ENCODE results near the gene MXI1.

The MXI1 gene

DNA sequence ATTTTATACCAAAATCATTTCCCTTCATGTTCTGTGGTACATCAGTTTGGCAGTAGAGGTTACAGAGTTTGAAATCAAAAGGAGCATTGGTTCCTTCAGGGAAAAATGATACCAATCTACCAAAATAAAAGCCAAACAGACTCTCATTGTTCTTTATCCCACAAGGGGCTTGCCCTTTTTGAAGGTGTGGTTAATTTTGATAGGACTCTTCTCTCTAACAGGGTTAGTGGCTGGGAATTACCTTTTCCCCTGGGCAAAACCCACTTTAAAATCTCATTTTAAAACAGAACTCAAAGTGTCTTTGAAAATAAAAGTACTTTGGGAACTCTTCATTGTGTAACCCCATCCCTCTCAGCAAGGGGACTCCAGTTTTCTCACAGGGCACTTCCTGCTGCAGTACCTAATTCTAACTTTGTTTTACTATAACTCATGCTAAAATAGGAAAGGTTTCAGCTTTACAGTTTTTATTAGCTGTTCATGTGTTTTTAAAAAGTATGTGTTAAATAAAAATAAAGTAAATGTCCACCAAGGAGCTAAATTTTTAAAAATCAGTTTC lies 66.7 kb downstream of the MXI1 start:
- DNase-seq (ENCODE audit: low spot score), result no peak

DNA sequence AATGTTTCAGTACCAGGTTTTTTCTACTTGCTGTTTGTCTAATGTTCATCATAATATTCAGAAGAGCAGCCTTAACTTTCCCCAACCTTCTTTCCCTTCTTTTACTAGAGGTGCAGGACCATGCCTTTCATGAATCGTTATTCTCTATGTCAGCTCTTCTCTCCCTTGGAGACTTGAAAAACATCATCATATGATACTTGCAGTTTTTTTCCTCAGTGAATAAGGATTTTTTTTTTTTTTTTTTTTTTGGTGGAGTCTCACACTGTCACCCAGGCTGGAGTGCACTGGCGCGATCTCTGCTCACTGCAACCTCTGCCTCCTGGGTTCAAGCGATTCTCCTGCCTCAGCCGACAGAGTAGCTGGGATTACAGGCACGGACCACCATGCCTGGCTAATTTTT lies 67.2 kb downstream of the MXI1 start:
- DNase-seq (ENCODE audit: low spot score), result no peak

GRCh38 chr10:110275128-110275729 lies 67.8 kb downstream of the MXI1 start:
- DNase-seq (ENCODE audit: low spot score), result peak; percentile 5

GRCh38 chr10:110276603-110277002 lies 69.2 kb downstream of the MXI1 start:
- no peak for DNase-seq (ENCODE audit: low spot score)

DNA sequence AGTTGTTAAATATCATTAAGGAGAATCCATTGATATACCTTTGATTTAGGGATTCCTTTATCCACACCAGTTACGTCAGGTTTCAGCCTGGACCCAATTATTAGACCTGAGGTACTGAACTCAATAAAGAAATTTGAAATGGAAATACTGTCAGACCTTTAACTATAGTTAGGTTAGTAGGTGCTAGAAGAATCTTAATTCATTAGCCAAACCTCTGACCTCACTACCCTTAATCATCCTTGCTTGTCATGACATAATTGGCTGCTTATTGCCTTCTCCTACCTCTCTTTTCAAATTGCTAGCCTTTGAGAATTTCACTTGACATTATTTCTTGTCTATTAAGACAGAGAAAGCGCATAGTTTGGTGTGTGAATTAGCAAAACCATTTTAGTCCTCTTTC lies 70.2 kb downstream of the MXI1 start:
- DNase-seq (ENCODE audit: low spot score), result no peak

- DNase-seq (ENCODE audit: low spot score), result no peak
These were observed 71.4 kb downstream of the MXI1 start for GRCh38 chr10:110278562-110279406.

DNA sequence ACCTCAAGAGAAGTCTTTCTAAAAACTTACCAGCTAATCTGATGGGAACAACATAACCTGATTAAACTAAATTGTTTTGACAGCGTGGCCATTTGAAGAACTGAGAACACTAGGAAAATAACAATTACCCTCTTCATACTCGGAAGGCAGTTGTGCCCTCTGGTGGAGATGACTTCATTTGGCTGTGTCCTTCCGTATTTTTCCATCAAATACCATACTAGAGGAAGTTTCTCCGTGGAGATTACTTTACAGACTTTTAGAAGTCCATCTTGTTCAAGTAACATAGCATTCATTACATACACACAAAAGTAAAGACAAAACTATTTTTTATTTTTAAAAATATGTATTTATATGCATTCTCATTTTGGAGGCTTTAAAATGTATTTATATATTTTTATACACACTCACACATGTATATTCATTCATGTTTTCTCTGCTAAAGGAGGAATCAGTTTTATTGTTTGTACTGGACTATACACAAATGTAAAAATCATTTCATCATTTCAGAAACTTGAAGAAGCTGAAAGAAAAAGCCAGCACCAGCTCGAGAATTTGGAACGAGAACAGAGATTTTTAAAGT lies 72.1 kb downstream of the MXI1 start:
- DNase-seq (ENCODE audit: low spot score), result peak; percentile 69

DNA sequence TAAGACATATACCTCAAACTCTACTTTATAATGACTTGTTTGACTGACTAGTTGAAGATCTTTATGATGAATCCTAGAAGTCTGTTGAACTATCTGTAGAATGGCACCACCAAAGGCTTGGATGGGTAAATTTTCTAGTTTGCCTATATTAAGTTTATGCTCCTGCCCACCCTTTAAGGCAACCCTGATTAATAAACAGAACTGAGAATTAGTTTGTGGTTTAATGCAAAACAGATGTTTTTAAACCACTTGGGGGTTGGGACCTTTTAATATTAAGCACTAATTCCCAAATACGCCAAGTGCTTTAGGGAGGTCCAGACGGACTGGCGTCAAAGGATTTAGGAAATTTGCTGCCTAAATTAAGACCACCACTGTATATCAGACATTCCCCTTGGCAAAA lies 76.9 kb downstream of the MXI1 start:
- DNase-seq (ENCODE audit: low spot score), result no peak

GRCh38 chr10:110285501-110285900 lies 78.1 kb downstream of the MXI1 start:
- no peak for DNase-seq (ENCODE audit: low spot score)

DNA sequence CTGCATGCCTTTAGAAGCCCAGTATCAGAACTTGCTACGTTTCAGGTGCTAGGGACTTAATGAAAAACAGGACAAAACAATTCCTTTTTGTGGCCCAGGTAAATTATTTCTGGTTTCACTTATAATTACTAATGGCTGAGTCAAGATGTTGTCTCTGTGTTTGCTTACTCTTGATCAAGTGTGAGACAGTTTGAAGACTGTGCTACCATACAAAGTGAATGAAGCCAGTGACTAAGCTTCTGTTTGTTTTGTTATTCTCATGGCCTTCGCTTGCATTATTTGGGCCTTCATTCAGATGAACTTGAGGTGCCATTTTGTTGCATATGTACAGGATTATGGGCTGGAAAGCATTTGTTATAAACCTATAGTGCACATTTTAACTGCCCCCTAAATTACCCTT lies 79.4 kb downstream of the MXI1 start:
- no peak for DNase-seq (ENCODE audit: low spot score)

GRCh38 chr10:110296966-110297365 lies 89.6 kb downstream of the MXI1 start:
- no peak for DNase-seq (ENCODE audit: low spot score)

GRCh38 chr10:110300486-110300986 lies 93.1 kb downstream of the MXI1 start:
- DNase-seq (ENCODE audit: low spot score), result no peak

DNA sequence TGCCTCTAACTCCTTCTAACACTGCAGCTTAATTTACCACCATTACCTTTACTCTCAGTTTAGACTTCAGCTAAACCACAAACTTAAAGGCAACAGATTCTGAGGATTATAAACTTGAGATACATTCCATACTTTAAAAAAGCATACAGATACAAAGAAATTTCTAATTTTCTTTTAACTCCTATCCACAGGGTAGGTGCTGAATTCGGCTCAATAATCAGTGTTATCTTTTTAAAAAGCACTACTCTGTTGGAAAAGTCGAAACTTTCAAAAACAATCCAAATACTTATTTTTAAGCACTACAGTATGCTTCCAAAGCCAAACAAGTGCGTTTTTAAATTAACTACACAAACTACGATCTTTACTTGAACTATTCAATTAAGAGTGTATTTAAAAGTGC lies 96.3 kb downstream of the MXI1 start:
- no peak for DNase-seq (ENCODE audit: low spot score)

DNA sequence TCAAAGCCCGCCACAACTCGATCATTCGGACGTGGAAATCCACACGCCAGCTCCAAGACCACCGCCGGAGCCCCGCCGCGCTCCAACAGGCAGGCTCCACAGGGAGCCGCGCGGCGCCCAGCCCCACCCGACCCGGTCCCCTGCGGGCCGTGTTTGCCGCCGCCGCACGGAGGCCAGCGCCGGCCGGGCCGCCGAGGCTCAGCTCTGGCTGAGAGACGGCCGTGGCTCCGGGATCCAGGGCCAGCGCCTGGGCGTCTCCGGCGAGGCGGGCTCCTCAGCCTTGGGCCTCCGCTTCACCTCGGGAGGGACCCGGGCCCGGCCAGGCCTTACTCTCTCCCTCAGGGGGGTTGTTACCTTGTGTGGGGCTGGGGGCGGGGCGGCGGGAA lies 97.0 kb downstream of the MXI1 start:
- peak; percentile 12 for DNase-seq (ENCODE audit: low spot score)

DNA sequence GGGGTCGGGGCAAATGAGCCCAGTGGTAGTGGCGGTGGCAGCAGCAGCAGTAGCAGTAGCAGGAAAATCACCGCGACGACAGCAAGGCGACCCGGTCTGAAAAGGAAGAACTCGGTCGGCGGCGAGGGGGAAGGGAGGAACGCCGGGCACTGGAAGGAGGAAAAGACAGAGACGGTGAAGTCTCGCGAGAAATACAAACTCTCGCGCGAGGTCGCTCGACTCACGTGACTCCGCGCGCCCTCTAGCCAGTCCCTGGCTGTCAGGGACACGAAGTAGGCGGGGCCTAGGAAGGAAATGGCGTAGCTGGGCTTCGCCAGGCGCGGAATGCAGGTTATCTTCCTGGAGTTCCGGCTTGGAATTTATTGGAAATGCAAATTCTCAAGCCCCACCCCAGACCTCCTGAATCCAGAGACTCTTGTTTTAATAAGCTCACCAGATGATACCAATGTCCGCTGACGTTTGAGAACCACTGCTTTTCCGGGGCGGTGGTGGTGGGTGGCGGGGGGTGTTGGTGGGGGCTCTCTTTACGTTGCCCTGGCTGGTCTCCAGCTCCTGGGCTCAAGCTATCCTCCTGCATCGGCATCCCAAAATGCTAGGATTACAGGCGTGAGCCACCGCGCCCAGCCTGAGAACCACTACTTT lies 97.5 kb downstream of the MXI1 start, which contains the start of gene SMNDC1:
Gene SMNDC1 (minus strand): TSS at position 141 of the 642 bp plus-strand sequence. CDS start 1,333 bp downstream, outside the sequence.
- DNase-seq (ENCODE audit: low spot score), result peak; percentile 98

GRCh38 chr10:110305767-110306451 lies 98.5 kb downstream of the MXI1 start:
- DNase-seq (ENCODE audit: low spot score), result peak; percentile 60

DNA sequence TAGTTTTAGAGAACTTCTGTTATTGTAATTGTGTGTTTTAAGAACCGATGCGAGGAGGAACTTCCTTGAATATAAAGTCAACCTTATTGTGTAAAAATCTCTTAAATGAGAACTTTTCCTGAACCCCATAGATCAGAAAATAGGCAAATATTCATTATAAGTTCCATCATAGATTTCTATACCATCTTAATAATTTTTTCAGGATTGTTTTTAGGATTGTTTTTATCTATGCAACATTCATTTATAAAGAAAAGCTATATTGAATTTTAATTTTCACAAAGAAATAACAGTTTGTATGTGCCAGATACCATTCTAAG lies 99.0 kb downstream of the MXI1 start:
- DNase-seq (ENCODE audit: low spot score), result no peak

GRCh38 chr10:110307805-110308204 lies 100.4 kb downstream of the MXI1 start:
- no peak for DNase-seq (ENCODE audit: low spot score)

DNA sequence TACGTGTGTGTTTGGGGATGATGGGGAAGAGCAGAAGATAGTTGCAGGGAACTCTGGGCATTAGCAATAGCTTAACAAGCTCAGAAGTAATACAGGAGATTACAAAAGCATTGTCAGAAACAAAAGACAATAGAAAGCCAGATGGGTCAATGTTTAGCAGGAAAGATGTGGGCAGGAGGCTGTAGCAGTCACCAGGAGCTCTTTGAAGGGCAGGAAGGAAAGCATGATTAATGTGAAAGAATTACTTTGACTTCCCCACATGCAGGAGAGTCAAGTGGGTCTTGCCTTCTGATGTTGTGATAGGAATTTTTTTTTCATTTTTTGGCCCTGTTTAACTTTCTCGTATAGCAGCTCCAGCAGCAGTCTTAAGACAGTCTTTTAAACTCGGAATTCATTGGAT lies 103.3 kb downstream of the MXI1 start:
- DNase-seq (ENCODE audit: low spot score), result no peak

- peak; percentile 55 for DNase-seq (ENCODE audit: low spot score)
These were observed 104.0 kb downstream of the MXI1 start for GRCh38 chr10:110311357-110311949.

GRCh38 chr10:110312206-110312605 lies 104.8 kb downstream of the MXI1 start:
- no peak for DNase-seq (ENCODE audit: low spot score)
